ENCODE measurements around the gene OCSTAMP.

DNA sequence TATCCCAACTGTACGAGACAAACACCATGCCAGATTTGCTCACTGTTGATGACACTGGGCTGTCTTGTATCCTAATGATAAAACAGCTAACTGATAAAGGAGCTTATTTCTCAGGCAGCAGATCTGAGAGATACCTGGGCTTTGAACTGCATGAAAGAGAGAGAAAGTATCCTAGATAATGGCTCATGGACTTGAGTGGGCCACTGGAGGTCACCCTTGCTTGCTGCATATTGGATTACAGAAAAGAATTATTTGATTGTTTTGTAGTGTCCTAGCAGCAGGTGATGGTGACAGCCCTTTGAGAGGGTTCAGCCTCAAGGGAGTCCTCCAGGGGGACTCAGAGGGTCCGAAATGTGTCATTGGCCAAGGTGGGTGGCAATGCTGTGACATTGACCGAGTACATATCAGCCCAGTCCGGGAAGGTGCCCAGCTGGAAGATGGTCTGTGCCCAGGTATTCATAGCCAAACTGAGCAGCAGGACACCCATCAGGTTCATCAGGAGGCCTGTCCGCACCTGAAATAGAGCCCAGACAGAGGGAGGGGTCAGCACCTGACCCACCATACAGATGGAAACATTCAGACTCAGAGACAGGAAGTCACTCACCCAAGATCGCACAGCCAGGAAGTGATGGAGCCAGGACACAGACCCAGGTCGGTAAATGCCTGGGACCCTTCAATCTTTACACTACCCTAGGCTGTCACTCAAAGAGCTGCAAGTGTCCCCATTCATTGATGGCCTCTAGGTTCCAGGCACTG is 9.4 kb upstream of the OCSTAMP start:
- TF ChIP-seq POLR2AphosphoS5 (IDR thresholded peaks at IDR 0.05; ENCODE audit: borderline replicate concordance, low read depth, low read length) (no peak), EZH2 (IDR thresholded peaks at IDR 0.05) (no peak), FOXP2 (optimal IDR thresholded peaks at IDR 0.05; ENCODE audit: control extremely low read depth, extremely low read length, insufficient read depth) (no peak)
